ENCODE measurements around the gene CTTNBP2.

Gene CTTNBP2

GRCh38 chr7:117784315-117784714 is 88.9 kb downstream of the CTTNBP2 start:
- no peak for DNase-seq

- no peak for DNase-seq
Observed at GRCh38 chr7:117782761-117783160, 90.5 kb downstream of the CTTNBP2 start.

GRCh38 chr7:117781707-117782106 is 91.5 kb downstream of the CTTNBP2 start:
- DNase-seq, result no peak

- DNase-seq, result no peak
Observed at GRCh38 chr7:117780832-117781231, 92.4 kb downstream of the CTTNBP2 start.

GRCh38 chr7:117777335-117778142 is 95.7 kb downstream of the CTTNBP2 start:
- no peak for DNase-seq

GRCh38 chr7:117776224-117776623 is 97.0 kb downstream of the CTTNBP2 start:
- DNase-seq, result no peak

- DNase-seq, result no peak
Observed at GRCh38 chr7:117775801-117776200, 97.4 kb downstream of the CTTNBP2 start.

- DNase-seq, result no peak
Observed at GRCh38 chr7:117774943-117775342, 98.3 kb downstream of the CTTNBP2 start.

- no peak for DNase-seq
Observed at GRCh38 chr7:117772421-117772820, 100.8 kb downstream of the CTTNBP2 start.

- no peak for DNase-seq
Observed at GRCh38 chr7:117771756-117772155, 101.5 kb downstream of the CTTNBP2 start.

GRCh38 chr7:117769085-117769484 is 104.2 kb downstream of the CTTNBP2 start:
- no peak for DNase-seq

- DNase-seq, result no peak
Observed at GRCh38 chr7:117767951-117768350, 105.3 kb downstream of the CTTNBP2 start.

- DNase-seq, result no peak
Observed at GRCh38 chr7:117766913-117767312, 106.3 kb downstream of the CTTNBP2 start.

- no peak for DNase-seq
Observed at GRCh38 chr7:117764031-117764430, 109.2 kb downstream of the CTTNBP2 start.

GRCh38 chr7:117762055-117762454 is 111.2 kb downstream of the CTTNBP2 start:
- DNase-seq, result no peak

GRCh38 chr7:117759950-117760640 is 113.1 kb downstream of the CTTNBP2 start:
- DNase-seq, result no peak

GRCh38 chr7:117757440-117757839 is 115.8 kb downstream of the CTTNBP2 start:
- no peak for DNase-seq

GRCh38 chr7:117756586-117757085 is 116.6 kb downstream of the CTTNBP2 start:
- no peak for DNase-seq

GRCh38 chr7:117755136-117755535 is 118.1 kb downstream of the CTTNBP2 start:
- DNase-seq, result no peak

- no peak for DNase-seq
Observed at GRCh38 chr7:117751775-117752174, 121.5 kb downstream of the CTTNBP2 start.

GRCh38 chr7:117750612-117751563 is 122.4 kb downstream of the CTTNBP2 start:
- DNase-seq, result peak; percentile 42

- DNase-seq, result no peak
Observed at GRCh38 chr7:117741962-117742361, 131.3 kb downstream of the CTTNBP2 start.

GRCh38 chr7:117739085-117739484 is 134.2 kb downstream of the CTTNBP2 start:
- DNase-seq, result no peak
